NT2/D1 (cell line): Measurements from ENCODE around the gene EXOC2.

Experiments
- DNase-seq: peaks from one replicate; pipeline ENCODE4 v3.0.0-alpha.2; 2011; ENCODE audit warnings: low read depth, low spot score
- H3K27me3 ChIP-seq: 2 replicates; pipeline ENCODE4 v1.6.0; 2011; ENCODE audit warnings: mild to moderate bottlenecking; ENCODE audit not compliant: insufficient read length, insufficient read depth
- H3K36me3 ChIP-seq: 2 replicates; pipeline ENCODE4 v1.6.1; 2011; ENCODE audit warnings: mild to moderate bottlenecking, low read length, mixed read lengths; ENCODE audit not compliant: insufficient read depth, insufficient read length
- H3K4me1 ChIP-seq: 2 replicates; pipeline ENCODE4 v1.5.1; 2011; ENCODE audit not compliant: insufficient read depth, insufficient read length
- H3K4me3 ChIP-seq: 2 replicates; pipeline ENCODE4 v1.5.1; 2011; ENCODE audit warnings: low read depth; ENCODE audit not compliant: insufficient read length
- H3K9ac ChIP-seq: 2 replicates; pipeline ENCODE4 v1.6.0; 2011; ENCODE audit warnings: low read depth; ENCODE audit not compliant: insufficient read length
- H3K9me3 ChIP-seq: 2 replicates; pipeline ENCODE4 v1.5.1; 2011; ENCODE audit warnings: mild to moderate bottlenecking, low read length; ENCODE audit not compliant: insufficient read depth
- SUZ12 ChIP-seq: IDR thresholded peaks from 2 replicates; pipeline ENCODE4 v1.6.1; 2011; ENCODE audit not compliant: insufficient read length, insufficient read depth; ENCODE audit errors: extremely low read depth
- YY1 ChIP-seq: IDR thresholded peaks from 2 replicates; pipeline ENCODE4 v1.6.1; 2011; ENCODE audit not compliant: insufficient read length, insufficient read depth
- ZNF274 ChIP-seq: IDR thresholded peaks from 2 replicates; pipeline ENCODE4 v1.6.1; 2011; ENCODE audit warnings: mild to moderate bottlenecking, low read depth, low read length

EXOC2 gene

DNA sequence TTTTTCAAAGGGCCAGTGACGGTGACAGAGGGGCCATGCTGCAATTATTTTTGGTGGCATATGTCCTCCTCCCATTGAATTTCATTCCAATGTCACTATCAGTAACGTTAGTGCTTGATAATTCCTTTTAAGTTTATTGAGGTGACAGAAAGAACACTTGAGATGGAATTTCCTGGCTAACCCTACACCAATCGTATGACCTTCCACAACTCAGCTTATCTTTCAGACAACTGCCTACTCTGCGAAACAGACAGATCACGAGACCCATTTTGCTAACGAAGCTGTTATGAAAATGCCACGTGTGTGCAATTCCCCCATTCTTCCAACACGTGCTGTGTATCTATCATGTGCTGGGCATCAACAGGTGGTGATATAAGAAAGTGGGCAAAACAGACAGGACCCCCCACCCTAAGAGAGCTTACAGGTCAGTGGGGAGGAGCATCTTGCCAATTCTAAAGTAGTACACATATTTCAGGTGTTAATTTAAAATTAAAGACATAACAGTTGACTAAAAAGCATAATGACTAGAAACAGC is 188.4 kb downstream of the EXOC2 start:
- H3K4me3 ChIP-seq, result no peak overlapping the region
- no peak for DNase-seq
- no peak overlapping the region for H3K9ac ChIP-seq
- no peaks in the 10 kb centered on the region for H3K36me3 ChIP-seq
- peaks cover 2% of the 10 kb centered on the region for H3K4me1 ChIP-seq
- H3K27me3 ChIP-seq, result no peaks in the 10 kb centered on the region
- H3K9me3 ChIP-seq, result no peaks in the 10 kb centered on the region
- TF ChIP-seq YY1 (no peak), ZNF274 (no peak), SUZ12 (no peak)

DNA sequence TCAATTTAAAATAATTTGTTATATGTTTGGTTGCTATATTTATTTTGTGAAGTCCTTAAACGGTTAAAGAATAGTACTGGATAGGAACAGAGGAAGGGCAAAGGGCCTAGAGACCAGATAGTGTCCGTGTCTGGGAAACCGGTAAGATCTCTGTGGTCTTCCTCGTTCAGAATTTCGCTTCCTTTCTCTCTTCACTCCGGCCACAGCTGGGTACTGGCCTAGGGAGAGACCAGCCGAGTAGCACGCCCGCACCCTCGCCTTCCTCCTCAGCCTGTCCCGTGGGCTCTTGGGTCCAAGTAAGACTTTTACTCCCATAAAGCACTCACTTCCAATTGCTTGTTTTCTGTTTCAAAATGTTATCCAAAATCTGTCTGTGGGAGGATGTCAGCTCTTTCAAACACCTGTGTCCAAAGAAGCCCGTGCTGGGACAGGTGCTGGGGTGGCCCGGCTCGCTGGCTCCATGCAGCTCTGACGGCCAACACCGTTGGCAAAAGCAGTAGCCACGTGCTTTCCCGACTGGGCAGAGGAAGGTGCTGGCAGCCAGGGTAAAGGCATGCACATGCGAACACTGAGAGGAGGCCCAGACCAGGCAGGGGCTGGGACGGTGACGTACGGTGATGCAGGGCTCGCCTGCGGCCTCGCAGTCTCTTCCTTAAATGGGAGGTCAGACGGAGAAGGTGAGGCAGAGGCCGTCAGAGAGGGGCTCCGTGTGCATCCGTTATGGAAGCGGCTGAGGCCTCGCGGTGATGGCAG is 189.2 kb downstream of the EXOC2 start:
- H3K27me3 ChIP-seq, result no peaks in the 10 kb centered on the region
- no peak overlapping the region for H3K4me3 ChIP-seq
- no peak overlapping the region for H3K9ac ChIP-seq
- DNase-seq, result no peak
- no peaks in the 10 kb centered on the region for H3K36me3 ChIP-seq
- H3K4me1 ChIP-seq, result peaks cover 2% of the 10 kb centered on the region
- H3K9me3 ChIP-seq, result no peaks in the 10 kb centered on the region
- TF ChIP-seq YY1 (no peak), ZNF274 (no peak), SUZ12 (no peak)

DNA sequence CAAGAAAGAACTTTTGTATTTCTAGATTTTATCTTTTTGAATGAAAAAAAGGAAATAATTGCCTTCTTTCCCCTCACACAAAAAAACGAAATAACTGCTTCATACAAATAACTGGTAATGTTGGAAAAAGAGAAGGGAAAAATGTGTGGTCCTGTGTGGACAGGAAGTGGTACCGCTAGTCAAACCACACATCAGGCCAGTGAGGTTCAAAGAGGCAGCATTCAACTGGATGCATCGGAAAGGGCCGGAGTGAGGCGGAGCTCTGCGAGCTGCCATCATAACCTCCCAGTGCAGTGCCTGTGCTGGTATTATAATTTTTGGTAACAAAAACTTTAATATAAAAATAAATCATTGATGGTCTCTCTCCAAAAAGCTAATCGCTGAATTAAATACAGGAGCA is 190.2 kb downstream of the EXOC2 start:
- no peak for DNase-seq
- Histone ChIP-seq H3K36me3 (no peaks in the 10 kb centered on the region), H3K4me3 (no peak overlapping the region), H3K4me1 (peaks cover 2% of the 10 kb centered on the region), H3K9me3 (no peaks in the 10 kb centered on the region), H3K9ac (no peak overlapping the region), H3K27me3 (no peaks in the 10 kb centered on the region)
- TF ChIP-seq YY1 (no peak), SUZ12 (no peak), ZNF274 (no peak)

DNA sequence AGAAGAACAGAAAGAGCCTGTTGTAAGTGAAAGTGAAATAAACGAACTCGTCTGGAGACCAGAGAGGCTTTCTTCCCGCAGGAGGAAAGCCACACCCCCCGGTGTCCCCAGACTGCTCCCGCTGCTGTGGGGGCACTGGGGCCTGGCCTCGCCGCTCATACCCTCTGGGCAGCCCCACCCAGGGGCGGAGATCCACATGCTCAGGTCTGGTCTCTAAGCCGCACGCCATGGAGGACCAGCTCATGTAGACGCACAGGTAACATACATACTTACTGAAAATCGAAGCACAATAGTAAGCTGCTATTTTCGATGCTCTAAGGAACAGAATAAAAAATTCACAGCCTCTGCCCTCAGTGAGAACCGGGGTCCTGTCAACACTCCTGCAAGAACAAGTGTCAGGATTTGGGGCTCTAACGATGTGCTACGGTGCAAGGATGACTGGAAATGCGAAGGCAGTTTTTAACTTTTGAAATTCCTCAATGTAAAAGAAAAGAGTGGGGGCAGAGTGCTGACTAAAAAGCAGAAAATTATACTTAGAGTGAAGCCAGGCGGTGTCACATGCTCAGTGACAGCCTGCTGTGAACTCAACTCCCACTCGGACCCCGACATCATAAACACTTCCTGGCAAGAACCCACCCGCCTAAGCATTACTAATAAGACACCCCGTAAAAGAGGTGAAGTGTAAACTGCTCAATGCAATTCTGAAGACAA is 190.9 kb downstream of the EXOC2 start:
- Histone ChIP-seq H3K36me3 (no peaks in the 10 kb centered on the region), H3K9ac (no peak overlapping the region), H3K27me3 (no peaks in the 10 kb centered on the region), H3K9me3 (no peaks in the 10 kb centered on the region), H3K4me1 (peaks cover 2% of the 10 kb centered on the region), H3K4me3 (no peak overlapping the region)
- no peak for DNase-seq
- TF ChIP-seq SUZ12 (no peak), ZNF274 (no peak), YY1 (no peak)

DNA sequence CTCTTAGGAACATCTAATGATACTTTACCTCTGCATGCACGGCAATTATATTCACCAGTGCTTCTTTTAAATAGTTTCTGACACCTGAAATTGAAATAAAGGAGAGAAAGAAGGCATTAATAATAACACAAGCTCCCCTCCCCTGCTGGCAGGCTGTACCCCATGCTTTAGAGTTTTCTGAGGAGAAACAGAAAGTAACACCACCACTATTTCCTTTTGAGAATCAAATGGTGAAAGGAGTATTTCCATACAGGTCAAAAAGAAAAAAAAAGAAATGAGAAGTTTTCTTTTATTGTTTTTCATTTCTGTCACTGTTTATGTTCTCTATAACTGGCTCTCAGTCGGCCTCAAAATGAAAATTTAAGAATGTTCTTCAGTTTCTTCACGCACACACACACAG is 193.3 kb downstream of the EXOC2 start:
- no peak overlapping the region for H3K4me3 ChIP-seq
- H3K9ac ChIP-seq, result no peak overlapping the region
- TF ChIP-seq SUZ12 (no peak), ZNF274 (no peak), YY1 (no peak)
- no peak for DNase-seq
- H3K36me3 ChIP-seq, result peaks cover 15% of the 10 kb centered on the region
- no peaks in the 10 kb centered on the region for H3K4me1 ChIP-seq
- H3K9me3 ChIP-seq, result no peaks in the 10 kb centered on the region
- no peaks in the 10 kb centered on the region for H3K27me3 ChIP-seq

DNA sequence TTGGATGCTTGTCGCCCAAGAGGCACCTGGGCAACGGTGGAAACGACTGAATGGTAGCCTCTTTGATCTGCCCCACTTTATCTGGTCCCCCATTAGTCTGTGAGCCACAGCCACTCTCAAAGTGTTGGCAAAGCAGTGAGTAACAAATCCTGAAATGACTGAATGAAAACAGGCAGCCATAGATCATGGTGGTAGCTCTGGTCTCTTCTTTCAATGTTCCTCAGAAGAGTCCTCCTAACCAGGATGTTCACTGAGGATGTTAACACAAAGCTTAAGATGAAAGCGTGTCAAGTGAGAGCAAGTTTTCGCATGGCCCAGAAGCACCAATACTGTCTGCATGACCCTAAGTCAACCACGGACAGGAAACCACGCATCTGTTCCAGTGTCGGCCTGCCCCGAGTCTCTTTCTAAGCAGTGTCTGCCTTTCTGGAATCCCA is 194.1 kb downstream of the EXOC2 start:
- Histone ChIP-seq H3K9ac (no peak overlapping the region), H3K4me3 (no peak overlapping the region), H3K9me3 (no peaks in the 10 kb centered on the region), H3K27me3 (no peaks in the 10 kb centered on the region), H3K4me1 (no peaks in the 10 kb centered on the region), H3K36me3 (peaks cover 15% of the 10 kb centered on the region)
- DNase-seq, result no peak
- TF ChIP-seq SUZ12 (no peak), YY1 (no peak), ZNF274 (no peak)

DNA sequence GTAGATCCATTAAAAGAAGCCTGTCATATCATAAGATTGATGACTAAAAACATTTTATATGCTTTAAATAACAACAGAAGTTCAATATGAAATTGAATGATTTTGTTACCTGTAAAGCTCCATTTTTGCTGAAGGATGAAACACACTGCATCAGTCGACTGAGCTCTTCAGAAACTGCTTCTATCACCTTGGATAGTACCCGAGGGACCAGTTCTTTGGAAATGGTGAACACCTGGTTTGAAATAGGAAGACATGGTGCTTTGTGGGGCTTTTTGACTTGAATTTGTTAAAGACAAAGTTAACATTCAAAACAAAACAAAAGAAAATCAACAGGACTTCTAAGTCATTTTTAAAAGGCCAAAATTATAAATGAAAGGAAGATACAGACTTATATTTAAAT is 195.7 kb downstream of the EXOC2 start:
- H3K36me3 ChIP-seq, result peaks cover 15% of the 10 kb centered on the region
- H3K9me3 ChIP-seq, result peaks cover 11% of the 10 kb centered on the region; the same call in 1 of the 2 replicates
- DNase-seq, result no peak
- no peaks in the 10 kb centered on the region for H3K4me1 ChIP-seq
- H3K27me3 ChIP-seq, result no peaks in the 10 kb centered on the region
- H3K9ac ChIP-seq, result no peak overlapping the region
- no peak overlapping the region for H3K4me3 ChIP-seq
- no peak for TF ChIP-seq YY1
- no peak for TF ChIP-seq ZNF274
- no peak for TF ChIP-seq SUZ12
